Measurements from ENCODE around the gene CLDN1.

GRCh38 chr3:190352861-190353457 is 30.7 kb upstream of the CLDN1 start:
- TF ChIP-seq CTCF (IDR thresholded peaks at IDR 0.05; ENCODE audit: low read length) (no peak), EZH2 (optimal IDR thresholded peaks at IDR 0.05; ENCODE audit: low read depth, low read length) (no peak)

Measured in MM.1S (cell line).